GM12878 (cell line): ENCODE data around the gene FCHSD2. TPM values are rescaled to one million over a fixed set of nuclear protein-coding genes. Genes with fewer than 3 reads are reported as not detected.

ENCODE experiments used
- ATAC-seq: fragments of 200-7000 bp; cut with Tn5 transposase; 3 replicates; pipeline ENCODE4 v1.9.1; 2020; ENCODE audit warnings: mild to moderate bottlenecking, moderate library complexity
- BruUV-seq: library from RNA; stranded (reverse); fragments of 400-500 nt; replicated peaks from 2 replicates; lab custom pipeline; 2021; lab: Mats Ljungman, UMichigan
- CTCF ChIA-PET: fragments of 300-600 bp; sonication (Branson Sonifier 250); formaldehyde crosslinking; extraction: SDS; loops from one replicate; lab custom pipeline; 2021; ENCODE audit warnings: inconsistent platforms; lab: Yijun Ruan, JAX
- POLR2A ChIA-PET: fragments of 350-600 bp; formaldehyde crosslinking; extraction: SDS; loops from one replicate; lab custom pipeline; 2021; ENCODE audit warnings: inconsistent platforms; lab: Charles Lee
- RAD21 ChIA-PET: fragments of 300-600 bp; sonication (Branson Sonifier 250); formaldehyde crosslinking; loops from one replicate; lab custom pipeline; 2023; ENCODE audit warnings: antibody characterized with exemption; ENCODE audit not compliant: unreplicated experiment; lab: Charles Lee
- SMC1A ChIA-PET: fragments of 300-600 bp; sonication (Branson Sonifier 250); formaldehyde crosslinking; loops from one replicate; lab custom pipeline; 2023; ENCODE audit not compliant: unreplicated experiment, uncharacterized antibody; lab: Charles Lee
- DNase-seq: peaks from one replicate; pipeline ENCODE4 v3.0.0-alpha.2; 2011; ENCODE audit warnings: low read depth, low spot score
- FAIRE-seq: peaks from 3 replicates; lab custom pipeline; 2011; peaks lifted over from hg19 to GRCh38; lab: Jason Lieb, UNC
- H2AFZ ChIP-seq: 2 replicates; pipeline ENCODE4 v1.6.0; 2011; ENCODE audit warnings: low read depth, low read length, control low read depth; ENCODE audit not compliant: control insufficient read depth
- H3K27ac ChIP-seq: 2 replicates; pipeline ENCODE4 v1.5.1; 2011; ENCODE audit warnings: control low read depth; ENCODE audit not compliant: control insufficient read depth, insufficient read depth
- H3K27me3 ChIP-seq, 2 experiments: replicated peaks in 1 of 2; 2 replicates each; pipeline versions ENCODE4 v1.6.0 to v1.6.1; 2011; ENCODE audit warnings: low read length in 1 of 2; ENCODE audit not compliant: control insufficient read depth in 2 of 2, insufficient read depth in 2 of 2
- H3K36me3 ChIP-seq, 2 experiments: 2 replicates each; pipeline ENCODE4 v1.5.1; 2011; ENCODE audit warnings: low read length in 1 of 2; ENCODE audit not compliant: control insufficient read depth in 2 of 2, insufficient read depth in 2 of 2
- H3K4me1 ChIP-seq: 2 replicates; pipeline ENCODE4 v1.6.1; 2011; ENCODE audit warnings: mild to moderate bottlenecking, low read length, moderate library complexity, mixed read lengths; ENCODE audit not compliant: control insufficient read depth, insufficient read depth
- H3K4me2 ChIP-seq: 2 replicates; pipeline ENCODE4 v1.6.0; 2011; ENCODE audit warnings: control low read depth; ENCODE audit not compliant: control insufficient read depth, insufficient read depth
- H3K4me3 ChIP-seq: fragments of 200-600 bp; sonication (generic); 2 replicates; pipeline ENCODE4 v1.5.1; 2016
- H3K79me2 ChIP-seq: 2 replicates; pipeline ENCODE4 v1.6.0; 2011; ENCODE audit warnings: low read length; ENCODE audit not compliant: control insufficient read depth, insufficient read depth
- H3K9ac ChIP-seq: 2 replicates; pipeline ENCODE4 v1.8.0; 2011; ENCODE audit warnings: low read length, control low read depth, mixed read lengths; ENCODE audit not compliant: control insufficient read depth, insufficient read depth
- H3K9me3 ChIP-seq: replicated peaks from 3 replicates; pipeline ENCODE4 v1.5.1; 2011; ENCODE audit warnings: mild to moderate bottlenecking, low read length; ENCODE audit not compliant: control insufficient read depth, insufficient read depth
- H4K20me1 ChIP-seq: 2 replicates; pipeline ENCODE4 v1.6.0; 2011; ENCODE audit not compliant: control insufficient read depth, insufficient read depth
- BCL11A ChIP-seq: IDR thresholded peaks from 2 replicates; pipeline ENCODE4 v1.6.1; 2011; ENCODE audit warnings: low read depth, low read length
- CBX5 ChIP-seq: sonication (generic); IDR thresholded peaks from 2 replicates; pipeline ENCODE4 v1.6.1; 2016; ENCODE audit warnings: low read depth, moderate library complexity, mild to moderate bottlenecking, inconsistent platforms
- CEBPZ ChIP-seq: fragments of 150-350 bp; IDR thresholded peaks from 2 replicates; pipeline ENCODE4 v1.6.1; 2016; ENCODE audit warnings: low read depth, low read length
- GATAD2B ChIP-seq: fragments of 450-650 bp; conservative IDR thresholded peaks from 2 replicates; pipeline ENCODE4 v1.6.1; 2017; ENCODE audit warnings: low read depth, mild to moderate bottlenecking, moderate library complexity
- HDGF ChIP-seq: fragments of 450-650 bp; IDR thresholded peaks from 2 replicates; pipeline ENCODE4 v1.6.1; 2016; ENCODE audit warnings: antibody characterized with exemption
- LARP7 ChIP-seq: fragments of 450-650 bp; IDR thresholded peaks from 2 replicates; pipeline ENCODE4 v1.6.1; 2017; ENCODE audit warnings: mild to moderate bottlenecking
- MTA2 ChIP-seq: fragments of 450-650 bp; IDR thresholded peaks from 2 replicates; pipeline ENCODE4 v1.6.1; 2016; ENCODE audit warnings: low read depth, mild to moderate bottlenecking, moderate library complexity
- MTA3 ChIP-seq: IDR thresholded peaks from 2 replicates; pipeline ENCODE4 v1.6.1; 2012; ENCODE audit warnings: low read length, inconsistent platforms, borderline replicate concordance
- NKRF ChIP-seq: fragments of 450-650 bp; conservative IDR thresholded peaks from 2 replicates; pipeline ENCODE4 v1.6.1; 2017; ENCODE audit warnings: mild to moderate bottlenecking, moderate library complexity
- PKNOX1 ChIP-seq: fragments of 450-650 bp; IDR thresholded peaks from 2 replicates; pipeline ENCODE4 v1.6.1; 2016; ENCODE audit warnings: mild to moderate bottlenecking
- POLR2AphosphoS5 ChIP-seq: IDR thresholded peaks from 2 replicates; pipeline ENCODE4 v1.6.1; 2011; ENCODE audit warnings: mild to moderate bottlenecking, low read length, inconsistent platforms
- POU2F2 ChIP-seq: IDR thresholded peaks from 3 replicates; pipeline ENCODE4 v1.6.1; 2011; ENCODE audit warnings: low read depth, mild to moderate bottlenecking, low read length, borderline replicate concordance
- RAD51 ChIP-seq: fragments of 450-650 bp; IDR thresholded peaks from 2 replicates; pipeline ENCODE4 v1.6.1; 2016; ENCODE audit warnings: moderate library complexity, mild to moderate bottlenecking, inconsistent platforms
- RELA ChIP-seq: fragments of 450-650 bp; IDR thresholded peaks from 2 replicates; pipeline ENCODE4 v1.8.0; 2014; ENCODE audit warnings: borderline replicate concordance; ENCODE audit not compliant: partially characterized antibody
- SRF ChIP-seq, 2 experiments: IDR thresholded peaks; 2 replicates each; pipeline ENCODE4 v1.6.1; 2011; ENCODE audit warnings: low read depth in 2 of 2, low read length in 2 of 2, mild to moderate bottlenecking in 1 of 2, moderate library complexity in 1 of 2
- STAT1 ChIP-seq: fragments of 450-650 bp; conservative IDR thresholded peaks from 2 replicates; pipeline ENCODE4 v1.6.1; 2014; ENCODE audit warnings: antibody characterized with exemption, mild to moderate bottlenecking
- STAT3 ChIP-seq: IDR thresholded peaks from 2 replicates; pipeline ENCODE4 v1.6.1; 2011; ENCODE audit warnings: low read depth, low read length, improper control_type of control experiment
- TBL1XR1 ChIP-seq: IDR thresholded peaks from 2 replicates; pipeline ENCODE4 v1.6.1; 2012; ENCODE audit warnings: low read depth, low read length, improper control_type of control experiment
- in situ Hi-C: fragments of 300-500 bp; cut with MboI; formaldehyde crosslinking; loops from 9 replicates; pipeline ENCODE4 v1.14.3; 2018; ENCODE audit warnings: mixed read lengths
- intact Hi-C: fragments of 100-400 bp; cut with micrococcal nuclease; formaldehyde crosslinking; loops from one replicate; pipeline ENCODE4 v1.14.2; 2022; ENCODE audit not compliant: unreplicated experiment
- polyA plus RNA-seq, 11 experiments: library from polyadenylated mRNA; depleted of rRNA in 4 of 11; unstranded in 6 of 11; stranded (reverse) in 5 of 11; fragments of >200 nt; fragmentation: Nextera tagmentation in 4 of 11; fragmentation: Illumina TruSeq in 1 of 11; extraction: Ambion mirVana in 4 of 11; extraction: Trizol in 1 of 11; gene quantifications; 1 replicate in 1 of 11; 2 replicates in 10 of 11; pipeline versions ENCODE4 v1.2.1 to v1.2.3, GENCODE V29; 2011 to 2016; ENCODE audit warnings: inconsistent platforms in 2 of 11, missing spikeins in 2 of 11, low read depth in 1 of 11
- total RNA-seq, 4 experiments: library from RNA; depleted of rRNA in 3 of 4; stranded (reverse); fragments of >200 nt in 3 of 4; fragmentation: Illumina TruSeq in 1 of 4; extraction: Trizol in 1 of 4; gene quantifications; 2 replicates each; pipeline versions ENCODE4 v1.2.1 to v1.2.3, GENCODE V29; 2013 to 2021

The FCHSD2 gene
- total and polyA plus RNA-seq, 10 of the 15 experiments (the other 5 are each of a cell fraction or from before 2014, with no cell fraction given): 13.2 to 89.8 (median 47.8) TPM

- Histone ChIP-seq H3K36me3 (peaks cover 0 to 9% of the 10 kb centered on the region in 2 experiments; a peak in 1 of 4 replicates), H3K27ac (no peak overlapping the region), H3K4me2 (no peak overlapping the region), H3K27me3 (no peaks in the 10 kb centered on the region), H3K9ac (no peak overlapping the region), H2AFZ (no peak overlapping the region), H3K9me3 (peaks cover 5% of the 10 kb centered on the region; the same call in 2 of the 3 replicates), H3K4me3 (no peak overlapping the region), H4K20me1 (no peaks in the 10 kb centered on the region), H3K4me1 (no peaks in the 10 kb centered on the region), H3K79me2 (peaks cover 52% of the 10 kb centered on the region)
- DNase-seq (no peak), ATAC-seq (no peak), FAIRE-seq (no peak)
- RAD21 ChIA-PET: no interaction called here
- POLR2A ChIA-PET: interaction anchor here (1.0 to 1.1 kb wide), 2 partner anchors 9 to 13 kb away, joined by 3 read pairs; no protein-coding TSS in a partner anchor
- no TSS peak for BruUV-seq
- CTCF ChIA-PET: interaction anchor here (1.5 kb wide), 1 partner anchor 159 kb away, joined by 4 read pairs; no protein-coding TSS in a partner anchor
- SMC1A ChIA-PET: interaction anchor here (1.1 kb wide), 1 partner anchor 38 kb away, joined by 3 read pairs; no protein-coding TSS in a partner anchor
- in situ Hi-C loops: no loop called here
- intact Hi-C loops: no loop called here
- TF ChIP-seq CEBPZ (no peak), RAD51 (no peak), SRF (IDR thresholded peaks at IDR 0.05; ENCODE audit: low read depth in 2 of 2, low read length in 2 of 2) (no peak), LARP7 (no peak), CBX5 (no peak), POLR2AphosphoS5 (no peak), BCL11A (no peak), STAT1 (no peak), RELA (no peak), PKNOX1 (no peak), HDGF (no peak), POU2F2 (no peak), GATAD2B (no peak), TBL1XR1 (no peak), NKRF (no peak), STAT3 (no peak), MTA3 (no peak), MTA2 (no peak)
Measured at GRCh38 chr11:73018856-73019255, 123.3 kb downstream of the FCHSD2 start.
